HCT116 (cell line): ENCODE measurements around the gene ARMC12. TPM values are rescaled to one million over a fixed set of nuclear protein-coding genes. Genes with fewer than 3 reads are reported as not detected.

Source experiments
- ATAC-seq: fragments of 200-7000 bp; cut with Tn5 transposase; 2 replicates; pipeline ENCODE4 v1.9.1; 2020; ENCODE audit warnings: mild to moderate bottlenecking, moderate library complexity
- BruUV-seq: library from RNA; stranded (reverse); fragments of 400-500 nt; replicated peaks from 2 replicates; lab custom pipeline; 2021; lab: Mats Ljungman, UMichigan
- CTCF ChIA-PET: fragments of 300-600 bp; sonication (Branson Sonifier 250); formaldehyde crosslinking; loops from one replicate; lab custom pipeline; 2021; ENCODE audit warnings: antibody characterized with exemption; lab: Charles Lee
- POLR2A ChIA-PET: fragments of 300-600, 350-600 bp; sonication (Branson Sonifier 250); formaldehyde crosslinking; loops from one replicate; lab custom pipeline; 2021; ENCODE audit warnings: antibody characterized with exemption; lab: Charles Lee
- RAD21 ChIA-PET, 2 experiments: fragments of 300-600 bp; sonication (Branson Sonifier 250); formaldehyde crosslinking; loops; one replicate each; lab custom pipeline; 2023; ENCODE audit warnings: low total read pairs in 2 of 2; ENCODE audit not compliant: uncharacterized antibody in 2 of 2, unreplicated experiment in 2 of 2, low non-redundant PET in 1 of 2; lab: Charles Lee
- DNase-seq: peaks from one replicate; pipeline ENCODE4 v3.0.0-alpha.2; 2010; ENCODE audit warnings: low read depth, low spot score
- H2AFZ ChIP-seq: fragments of 200-600 bp; shearing (Covaris generic), sonication (generic); 2 replicates; pipeline ENCODE4 v1.6.1; 2017; ENCODE audit warnings: low read depth, mixed run types, mixed read lengths, antibody characterized with exemption, low read length; ENCODE audit not compliant: poor library complexity, severe bottlenecking
- H3K27ac ChIP-seq: 2 replicates; pipeline ENCODE4 v1.5.1; 2012; ENCODE audit warnings: low read depth, low read length
- H3K27me3 ChIP-seq: fragments of 200-600 bp; sonication (generic); 2 replicates; pipeline ENCODE4 v1.6.1; 2016; ENCODE audit warnings: mixed run types, low read length, mixed read lengths; ENCODE audit not compliant: insufficient read depth
- H3K36me3 ChIP-seq, 2 experiments: fragments of 200-500 bp in 1 of 2; fragments of 200-600 bp in 1 of 2; sonication (Bioruptor generic) in 1 of 2; sonication (generic) in 1 of 2; 2 replicates each; pipeline versions ENCODE4 v1.5.1 to v1.6.1; 2014 to 2016; ENCODE audit warnings: low read length in 2 of 2, inconsistent platforms in 1 of 2, mixed read lengths in 1 of 2, mixed run types in 1 of 2; ENCODE audit not compliant: insufficient read depth in 2 of 2, control insufficient read depth in 1 of 2
- H3K4me1 ChIP-seq, 2 experiments: fragments of 200-600 bp in 1 of 2; sonication (generic) in 1 of 2; 2 replicates each; pipeline versions ENCODE4 v1.5.1 to v1.6.1; 2012 to 2017; ENCODE audit warnings: low read length in 2 of 2, inconsistent platforms in 1 of 2, mild to moderate bottlenecking in 1 of 2, mixed read lengths in 1 of 2, mixed run types in 1 of 2, moderate library complexity in 1 of 2; ENCODE audit not compliant: insufficient read depth in 2 of 2, control insufficient read depth in 1 of 2
- H3K4me2 ChIP-seq: fragments of 200-600 bp; sonication (generic); 2 replicates; pipeline ENCODE4 v1.6.1; 2017; ENCODE audit warnings: mixed run types, low read length, mixed read lengths
- H3K4me3 ChIP-seq, 2 experiments: fragments of 200-600 bp in 1 of 2; sonication (generic) in 1 of 2; replicated peaks in 1 of 2; 2 replicates each; pipeline ENCODE4 v1.5.1; 2011 to 2016; ENCODE audit warnings: low read length in 2 of 2, control low read depth in 1 of 2, low read depth in 1 of 2, mild to moderate bottlenecking in 1 of 2, mixed read lengths in 1 of 2, mixed run types in 1 of 2
- H3K79me2 ChIP-seq: fragments of 200-600 bp; sonication (generic); 2 replicates; pipeline ENCODE4 v1.6.1; 2017; ENCODE audit warnings: mild to moderate bottlenecking, mixed run types, low read length, moderate library complexity, mixed read lengths; ENCODE audit not compliant: insufficient read depth
- H3K9ac ChIP-seq: fragments of 200-600 bp; sonication (generic); 2 replicates; pipeline ENCODE4 v1.6.1; 2016; ENCODE audit warnings: low read length, mixed read lengths
- H3K9me2 ChIP-seq: fragments of 200-600 bp; sonication (generic), shearing (Covaris generic); 2 replicates; pipeline ENCODE4 v1.6.1; 2017; ENCODE audit warnings: mixed run types, mild to moderate bottlenecking, moderate library complexity; ENCODE audit not compliant: insufficient read depth
- H3K9me3 ChIP-seq, 2 experiments: fragments of 200-500 bp in 1 of 2; fragments of 200-600 bp in 1 of 2; sonication (Bioruptor generic) in 1 of 2; sonication (generic) in 1 of 2; 2 replicates each; pipeline ENCODE4 v1.6.1; 2014 to 2017; ENCODE audit warnings: low read length in 2 of 2, mixed read lengths in 2 of 2, inconsistent platforms in 1 of 2, low read depth in 1 of 2, mild to moderate bottlenecking in 1 of 2, mixed run types in 1 of 2, moderate library complexity in 1 of 2; ENCODE audit not compliant: control insufficient read depth in 1 of 2, insufficient read depth in 1 of 2
- H4K20me1 ChIP-seq: fragments of 200-600 bp; sonication (generic), shearing (Covaris generic); 2 replicates; pipeline ENCODE4 v1.6.1; 2017; ENCODE audit warnings: mixed run types, mild to moderate bottlenecking, moderate library complexity; ENCODE audit not compliant: insufficient read depth
- ATF3 ChIP-seq: IDR thresholded peaks from 2 replicates; pipeline ENCODE4 v1.6.1; 2012
- EGR1 ChIP-seq: IDR thresholded peaks from 2 replicates; pipeline ENCODE4 v1.6.1; 2012; ENCODE audit warnings: low read depth
- EZH2phosphoT487 ChIP-seq: fragments of 200-600 bp; IDR thresholded peaks from 2 replicates; pipeline ENCODE4 v1.6.1; 2018; ENCODE audit warnings: antibody characterized with exemption, borderline replicate concordance
- JUND ChIP-seq: IDR thresholded peaks from 2 replicates; pipeline ENCODE4 v1.6.1; 2012
- POLR2AphosphoS5 ChIP-seq: IDR thresholded peaks from 2 replicates; pipeline ENCODE4 v1.6.1; 2011; ENCODE audit warnings: mild to moderate bottlenecking, low read depth, low read length, moderate library complexity
- REST ChIP-seq: IDR thresholded peaks from 2 replicates; pipeline ENCODE4 v1.6.1; 2012; ENCODE audit warnings: low read depth
- SIN3A ChIP-seq: IDR thresholded peaks from 2 replicates; pipeline ENCODE4 v1.6.1; 2012; ENCODE audit warnings: low read depth
- SP1 ChIP-seq: IDR thresholded peaks from 2 replicates; pipeline ENCODE4 v1.6.1; 2012; ENCODE audit warnings: low read depth
- TCF7L2 ChIP-seq: IDR thresholded peaks from 2 replicates; pipeline ENCODE4 v1.7.0; 2011; ENCODE audit warnings: borderline replicate concordance, inconsistent platforms; ENCODE audit not compliant: insufficient read depth, insufficient read length; ENCODE audit errors: extremely low read depth
- ZNF274 ChIP-seq: fragments of 200-500 bp; sonication (Bioruptor generic); IDR thresholded peaks from 2 replicates; pipeline ENCODE4 v1.6.1; 2014; ENCODE audit warnings: mild to moderate bottlenecking, low read depth, low read length, inconsistent platforms
- intact Hi-C: fragments of 100-400 bp; cut with micrococcal nuclease; formaldehyde crosslinking; loops from 2 replicates; pipeline ENCODE4 v1.10.0; 2022
- total RNA-seq: library from RNA; stranded (reverse); gene quantifications from one replicate; pipeline ENCODE4 v1.2.1, GENCODE V29; 2021; ENCODE audit not compliant: unreplicated experiment
- TF ChIP-seq, protein P1 (sequence below), 3 experiments: fragments of 200-600 bp in 1 of 3; sonication (generic) in 1 of 3; IDR thresholded peaks in 2 of 3; conservative IDR thresholded peaks in 1 of 3; 2 replicates each; pipeline ENCODE4 v1.5.1; 2012 to 2017; ENCODE audit warnings: low read depth in 2 of 3, low read length in 2 of 3, antibody characterized with exemption in 1 of 3, borderline replicate concordance in 1 of 3, control low read depth in 1 of 3, mild to moderate bottlenecking in 1 of 3, mixed read lengths in 1 of 3, mixed run types in 1 of 3, moderate library complexity in 1 of 3; ENCODE audit not compliant: insufficient read depth in 1 of 3
- TF ChIP-seq, protein P2 (sequence below): IDR thresholded peaks from 2 replicates; pipeline ENCODE4 v1.6.1; 2012

Gene ARMC12
- total RNA-seq, 1 experiment from 2014 or later, result 0.79 TPM

DNA sequence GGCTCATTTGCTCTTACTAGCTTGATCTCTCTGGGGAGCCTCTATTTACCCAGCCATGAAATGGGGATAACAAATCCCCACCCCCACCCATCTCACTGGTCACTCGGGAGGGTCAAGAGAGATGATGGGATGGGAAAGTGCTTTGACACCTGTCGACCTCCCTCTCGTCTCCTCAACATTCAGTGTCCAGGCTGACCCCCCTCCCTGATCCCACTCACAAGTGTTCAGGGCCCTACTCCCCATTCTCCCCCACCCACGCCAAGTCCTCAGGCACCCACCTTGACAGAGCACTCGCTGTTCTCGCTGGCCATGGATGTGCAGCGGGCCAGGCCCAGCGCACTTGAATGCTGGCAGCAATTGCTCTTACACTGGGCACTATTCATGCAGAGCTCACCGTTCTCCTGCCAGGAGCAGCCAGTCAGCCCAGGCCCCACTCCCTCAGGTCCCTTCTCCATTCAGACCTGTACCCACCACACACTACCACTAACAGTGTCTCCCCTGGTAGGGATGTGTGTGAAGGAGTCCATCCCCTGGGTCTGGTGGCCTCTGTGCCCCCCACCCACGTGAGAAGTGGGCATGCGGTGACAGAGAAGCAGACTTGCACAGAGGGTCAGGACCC, 58.7 kb downstream of the ARMC12 start:
- Histone ChIP-seq H3K79me2 (no peaks in the 10 kb centered on the region), H3K9ac (no peak overlapping the region), H4K20me1 (no peaks in the 10 kb centered on the region), H3K9me2 (no peaks in the 10 kb centered on the region), H3K4me2 (no peak overlapping the region), H2AFZ (no peak overlapping the region), H3K4me1 (no peaks in the 10 kb centered on the region), H3K9me3 (no peaks in the 10 kb centered on the region), H3K4me3 (no peak overlapping the region), H3K36me3 (no peaks in the 10 kb centered on the region), H3K27ac (no peak overlapping the region), H3K27me3 (0 out of 2 replicates have a peak, but pooled peaks cover 3% of the 10 kb centered on the region)
- POLR2A ChIA-PET, result no interaction called here
- RAD21 ChIA-PET, result no interaction called here
- CTCF ChIA-PET, result no interaction called here
- no peak for DNase-seq
- no peak for TF ChIP-seq TCF7L2
- TF ChIP-seq, protein P1, sequence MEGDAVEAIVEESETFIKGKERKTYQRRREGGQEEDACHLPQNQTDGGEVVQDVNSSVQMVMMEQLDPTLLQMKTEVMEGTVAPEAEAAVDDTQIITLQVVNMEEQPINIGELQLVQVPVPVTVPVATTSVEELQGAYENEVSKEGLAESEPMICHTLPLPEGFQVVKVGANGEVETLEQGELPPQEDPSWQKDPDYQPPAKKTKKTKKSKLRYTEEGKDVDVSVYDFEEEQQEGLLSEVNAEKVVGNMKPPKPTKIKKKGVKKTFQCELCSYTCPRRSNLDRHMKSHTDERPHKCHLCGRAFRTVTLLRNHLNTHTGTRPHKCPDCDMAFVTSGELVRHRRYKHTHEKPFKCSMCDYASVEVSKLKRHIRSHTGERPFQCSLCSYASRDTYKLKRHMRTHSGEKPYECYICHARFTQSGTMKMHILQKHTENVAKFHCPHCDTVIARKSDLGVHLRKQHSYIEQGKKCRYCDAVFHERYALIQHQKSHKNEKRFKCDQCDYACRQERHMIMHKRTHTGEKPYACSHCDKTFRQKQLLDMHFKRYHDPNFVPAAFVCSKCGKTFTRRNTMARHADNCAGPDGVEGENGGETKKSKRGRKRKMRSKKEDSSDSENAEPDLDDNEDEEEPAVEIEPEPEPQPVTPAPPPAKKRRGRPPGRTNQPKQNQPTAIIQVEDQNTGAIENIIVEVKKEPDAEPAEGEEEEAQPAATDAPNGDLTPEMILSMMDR (IDR thresholded peaks at IDR 0.05 in 2 of 3, conservative IDR thresholded peaks at IDR 0.05 in 1 of 3; ENCODE audit: borderline replicate concordance in 1 of 3, insufficient read depth in 1 of 3, low read depth in 2 of 3, low read length in 2 of 3), result no peak
- TF ChIP-seq, protein P2, sequence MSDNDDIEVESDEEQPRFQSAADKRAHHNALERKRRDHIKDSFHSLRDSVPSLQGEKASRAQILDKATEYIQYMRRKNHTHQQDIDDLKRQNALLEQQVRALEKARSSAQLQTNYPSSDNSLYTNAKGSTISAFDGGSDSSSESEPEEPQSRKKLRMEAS, result no peak
- TF ChIP-seq REST, result no peak
- no peak for TF ChIP-seq ZNF274
- TF ChIP-seq EZH2phosphoT487, result no peak
- TF ChIP-seq SP1, result no peak
- no peak for TF ChIP-seq POLR2AphosphoS5
- no peak for TF ChIP-seq JUND
- TF ChIP-seq ATF3, result no peak
- TF ChIP-seq EGR1, result no peak
- TF ChIP-seq SIN3A, result no peak
- intact Hi-C loops, result no loop called here
- no TSS peak for BruUV-seq
- no peak for ATAC-seq
